ENCODE data around the gene BCL11B.

GRCh38 chr14:99181241-99181640 lies 90.8 kb downstream of the BCL11B start:
- TF ChIP-seq CTCF (IDR thresholded peaks at IDR 0.05), result no peak
- no peak for TF ChIP-seq POLR2A (IDR thresholded peaks at IDR 0.05)

All from vagina (tissue), 2 donors.